WERI-Rb-1 (cell line): ENCODE data around the gene MCTP1.

Source experiments
- DNase-seq: peaks from one replicate; pipeline ENCODE4 v3.0.0-alpha.2; 2020
- H3K27ac ChIP-seq: fragments of 250-450 bp; sonication (Bioruptor Pico); 2 replicates; pipeline ENCODE4 v1.5.1; 2020; ENCODE audit warnings: mild to moderate bottlenecking, moderate library complexity
- H3K27me3 ChIP-seq: fragments of 250-450 bp; sonication (Bioruptor Pico); 2 replicates; pipeline ENCODE4 v1.5.1; 2021; ENCODE audit warnings: mild to moderate bottlenecking, low read depth, moderate library complexity; ENCODE audit not compliant: insufficient read depth, severe bottlenecking
- H3K36me3 ChIP-seq: fragments of 250-450 bp; sonication (Bioruptor Pico); 2 replicates; pipeline ENCODE4 v1.5.1; 2020; ENCODE audit warnings: mild to moderate bottlenecking, moderate library complexity
- H3K4me3 ChIP-seq: 2 replicates; pipeline ENCODE4 v1.5.1; 2011; ENCODE audit warnings: low read depth, mild to moderate bottlenecking, control low read depth, low read length
- H3K9me3 ChIP-seq: fragments of 250-450 bp; sonication (Bioruptor Pico); 2 replicates; pipeline ENCODE4 v1.5.1; 2021; ENCODE audit warnings: mild to moderate bottlenecking, moderate library complexity; ENCODE audit not compliant: severe bottlenecking
- CTCF ChIP-seq: IDR thresholded peaks from 2 replicates; pipeline ENCODE4 v1.5.1; 2011; ENCODE audit warnings: low read depth, mild to moderate bottlenecking, control low read depth, inconsistent platforms, low read length

Gene MCTP1

GRCh38 chr5:95175106-95175505 lies 109.8 kb downstream of the MCTP1 start:
- Histone ChIP-seq H3K27me3 (no peaks in the 10 kb centered on the region), H3K4me3 (no peak overlapping the region), H3K36me3 (no peaks in the 10 kb centered on the region), H3K27ac (no peak overlapping the region), H3K9me3 (peaks cover 2% of the 10 kb centered on the region)
- DNase-seq: no peak
- TF ChIP-seq CTCF: no peak

GRCh38 chr5:95172659-95173058 lies 112.2 kb downstream of the MCTP1 start:
- no peak for DNase-seq
- Histone ChIP-seq H3K36me3 (no peaks in the 10 kb centered on the region), H3K9me3 (no peaks in the 10 kb centered on the region), H3K27me3 (no peaks in the 10 kb centered on the region), H3K27ac (no peak overlapping the region), H3K4me3 (no peak overlapping the region)
- TF ChIP-seq CTCF: no peak

GRCh38 chr5:95164861-95165260 lies 120.0 kb downstream of the MCTP1 start:
- TF ChIP-seq CTCF: no peak
- no peak for DNase-seq

GRCh38 chr5:95163079-95163478 lies 121.8 kb downstream of the MCTP1 start:
- Histone ChIP-seq H3K36me3 (no peaks in the 10 kb centered on the region), H3K27ac (no peak overlapping the region), H3K4me3 (no peak overlapping the region), H3K27me3 (no peaks in the 10 kb centered on the region), H3K9me3 (no peaks in the 10 kb centered on the region)
- no peak for DNase-seq
- no peak for TF ChIP-seq CTCF

More at GRCh38 chr5:95164861-95165260, 120.0 kb downstream of the MCTP1 start:
- H3K27me3 ChIP-seq: no peaks in the 10 kb centered on the region
- no peaks in the 10 kb centered on the region for H3K9me3 ChIP-seq
- no peak overlapping the region for H3K27ac ChIP-seq
- no peaks in the 10 kb centered on the region for H3K36me3 ChIP-seq
- H3K4me3 ChIP-seq: no peak overlapping the region

GRCh38 chr5:95162231-95162992 lies 122.5 kb downstream of the MCTP1 start:
- Histone ChIP-seq H3K9me3 (no peaks in the 10 kb centered on the region), H3K4me3 (no peak overlapping the region), H3K27me3 (no peaks in the 10 kb centered on the region), H3K27ac (no peak overlapping the region), H3K36me3 (no peaks in the 10 kb centered on the region)
- DNase-seq: no peak
- no peak for TF ChIP-seq CTCF

GRCh38 chr5:95159603-95160002 lies 125.3 kb downstream of the MCTP1 start:
- TF ChIP-seq CTCF: no peak
- Histone ChIP-seq H3K27me3 (no peaks in the 10 kb centered on the region), H3K27ac (no peak overlapping the region), H3K36me3 (no peaks in the 10 kb centered on the region), H3K9me3 (no peaks in the 10 kb centered on the region), H3K4me3 (no peak overlapping the region)
- no peak for DNase-seq
